ENCODE data around the gene MAZ. TPM values are rescaled to one million over a fixed set of nuclear protein-coding genes. Genes with fewer than 3 reads are reported as not detected.

MAZ gene
- total and polyA plus RNA-seq, 4 donors = 94.9 to 170 (median 136) TPM

- peaks cover 0 to 8% (median 2%) of the 10 kb centered on the region in 5 donors for H3K4me1 ChIP-seq (ENCODE audit: control insufficient read depth in 5 of 5, insufficient read depth in 5 of 5, low read length in 5 of 5)
- no peak overlapping the region for H3K9ac ChIP-seq (ENCODE audit: insufficient read depth in 1 of 2, low read length in 2 of 2)
- WGBS, 2 donors = 85 to 92% methylated on average over 7 of the region's 7 CpGs
- no peak for DNase-seq
- H3K27ac ChIP-seq (ENCODE audit: low read depth in 1 of 2, low read length in 1 of 2) = no peak overlapping the region
- no peak for ATAC-seq (ENCODE audit: insufficient read depth, low FRiP score)
- peaks cover 0 to 20% (median 14%) of the 10 kb centered on the region in 4 donors for H3K36me3 ChIP-seq (ENCODE audit: control insufficient read depth in 4 of 4, insufficient read depth in 4 of 4, low read length in 4 of 4)
- no peak overlapping the region for H3K4me3 ChIP-seq
- no peaks in the 10 kb centered on the region for H3K27me3 ChIP-seq (ENCODE audit: control insufficient read depth in 3 of 3, insufficient read depth in 3 of 3, low read length in 2 of 3)
- TF ChIP-seq CTCF (IDR thresholded peaks at IDR 0.05; ENCODE audit: control extremely low read depth, extremely low read depth) = no peak
- H3K9me3 ChIP-seq (ENCODE audit: control insufficient read depth in 4 of 4, insufficient read depth in 3 of 4, low read length in 3 of 4) = no peaks in the 10 kb centered on the region
Observed at GRCh38 chr16:29857133-29857760, 50.9 kb downstream of the MAZ start.

GRCh38 chr16:29858149-29858849 lies 52.0 kb downstream of the MAZ start:
- 73 to 78% methylated on average over 10 of the region's 10 CpGs for WGBS, 2 donors
- no peak for TF ChIP-seq CTCF (IDR thresholded peaks at IDR 0.05; ENCODE audit: control extremely low read depth, extremely low read depth)
- no peak for ATAC-seq (ENCODE audit: insufficient read depth, low FRiP score)

GRCh38 chr16:29858974-29859373 lies 52.6 kb downstream of the MAZ start:
- Histone ChIP-seq H3K9ac (ENCODE audit: insufficient read depth in 1 of 2, low read length in 2 of 2) (no peak overlapping the region), H3K36me3 (ENCODE audit: control insufficient read depth in 4 of 4, insufficient read depth in 4 of 4, low read length in 4 of 4) (peaks cover 0 to 20% (median 14%) of the 10 kb centered on the region in 4 donors), H3K4me1 (ENCODE audit: control insufficient read depth in 5 of 5, insufficient read depth in 5 of 5, low read length in 5 of 5) (peaks cover 0 to 10% (median 2%) of the 10 kb centered on the region in 5 donors), H3K9me3 (ENCODE audit: control insufficient read depth in 4 of 4, insufficient read depth in 3 of 4, low read length in 3 of 4) (no peaks in the 10 kb centered on the region), H3K27me3 (ENCODE audit: control insufficient read depth in 3 of 3, insufficient read depth in 3 of 3, low read length in 2 of 3) (no peaks in the 10 kb centered on the region), H3K4me3 (no peak overlapping the region), H3K27ac (ENCODE audit: low read depth in 1 of 2, low read length in 1 of 2) (no peak overlapping the region)
- no peak for TF ChIP-seq CTCF (IDR thresholded peaks at IDR 0.05; ENCODE audit: control extremely low read depth, extremely low read depth)
- ATAC-seq (ENCODE audit: insufficient read depth, low FRiP score) (no peak), DNase-seq (no peak)
- 96 to 97% methylated on average over 19 of the region's 19 CpGs for WGBS, 2 donors

More at GRCh38 chr16:29858149-29858849, 52.0 kb downstream of the MAZ start:
- DNase-seq = no peak
- H3K4me3 ChIP-seq = no peak overlapping the region
- no peak overlapping the region for H3K9ac ChIP-seq (ENCODE audit: insufficient read depth in 1 of 2, low read length in 2 of 2)
- no peaks in the 10 kb centered on the region for H3K9me3 ChIP-seq (ENCODE audit: control insufficient read depth in 4 of 4, insufficient read depth in 3 of 4, low read length in 3 of 4)
- H3K27ac ChIP-seq (ENCODE audit: low read depth in 1 of 2, low read length in 1 of 2) = no peak overlapping the region
- no peaks in the 10 kb centered on the region for H3K27me3 ChIP-seq (ENCODE audit: control insufficient read depth in 3 of 3, insufficient read depth in 3 of 3, low read length in 2 of 3)
- peaks cover 0 to 6% (median 2%) of the 10 kb centered on the region in 5 donors for H3K4me1 ChIP-seq (ENCODE audit: control insufficient read depth in 5 of 5, insufficient read depth in 5 of 5, low read length in 5 of 5)
- peaks cover 0 to 20% (median 14%) of the 10 kb centered on the region in 4 donors for H3K36me3 ChIP-seq (ENCODE audit: control insufficient read depth in 4 of 4, insufficient read depth in 4 of 4, low read length in 4 of 4)

Measured in lung (tissue), 12 donors.